ENCODE results near the gene BCL2. TPM values are rescaled to one million over a fixed set of nuclear protein-coding genes. Genes with fewer than 3 reads are reported as not detected.

The BCL2 gene
- polyA plus RNA-seq, 1 of the 3 experiments (the other 2 are of a cell fraction): 1.5 TPM

GRCh38 chr18:63113899-63114565 is 205.5 kb downstream of the BCL2 start:
- no peaks in the 10 kb centered on the region for H3K36me3 ChIP-seq (replicated peaks in 1 of 2; ENCODE audit: control insufficient read depth in 1 of 2, insufficient read depth in 2 of 2, low read length in 1 of 2)
- WGBS (ENCODE audit: low lambda C conversion rate): 70% methylated on average over 5 of the region's 5 CpGs
- H3K27ac ChIP-seq (ENCODE audit: low read depth in 2 of 2, low read length in 1 of 2): peak overlapping the region in 1 of 2 experiments; percentile 93; a peak in 1 of 4 replicates
- peaks cover 0 to 6% of the 10 kb centered on the region in 2 experiments; a peak in 3 of 4 replicates for H3K4me1 ChIP-seq (ENCODE audit: control insufficient read depth in 1 of 2, insufficient read depth in 2 of 2, low read depth in 1 of 2, low read length in 1 of 2)
- no peak overlapping the region for H3K4me2 ChIP-seq
- H4K20me1 ChIP-seq (ENCODE audit: insufficient read depth): no peaks in the 10 kb centered on the region
- ChIA-PET CTCF (interaction anchor here (2.1 kb wide), 1 partner anchor 209 kb away, joined by 6 read pairs; no protein-coding TSS in a partner anchor), POLR2A (no interaction called here)
- no peaks in the 10 kb centered on the region for H3K27me3 ChIP-seq (ENCODE audit: insufficient read depth)
- no peaks in the 10 kb centered on the region for H3K9me2 ChIP-seq
- no peak overlapping the region for H2AFZ ChIP-seq (ENCODE audit: low read depth)
- H3K4me3 ChIP-seq (ENCODE audit: low read depth in 2 of 2, low read length in 1 of 2): no peak overlapping the region
- no peaks in the 10 kb centered on the region for H3K79me2 ChIP-seq (ENCODE audit: insufficient read depth)
- no peak for DNase-seq
- H3F3A ChIP-seq (replicated peaks; ENCODE audit: insufficient read depth): no peaks in the 10 kb centered on the region
- TF ChIP-seq USF2 (IDR thresholded peaks at IDR 0.05; ENCODE audit: borderline replicate concordance, low read depth, low read length): no peak
- TF ChIP-seq REST (IDR thresholded peaks at IDR 0.05; ENCODE audit: low read depth, low read length): no peak
- TF ChIP-seq ZBTB33 (IDR thresholded peaks at IDR 0.05; ENCODE audit: borderline replicate concordance, low read depth): no peak
- no peak for TF ChIP-seq GABPA (IDR thresholded peaks at IDR 0.05; ENCODE audit: low read depth)
- TF ChIP-seq EZH2phosphoT487 (IDR thresholded peaks at IDR 0.05; ENCODE audit: borderline replicate concordance, low read depth): no peak
- no peak for TF ChIP-seq TCF12 (IDR thresholded peaks at IDR 0.05)
- no peak for TF ChIP-seq YY1 (IDR thresholded peaks at IDR 0.05; ENCODE audit: low read depth)
- TF ChIP-seq FOSL2 (IDR thresholded peaks at IDR 0.05; ENCODE audit: borderline replicate concordance, low read depth): no peak
- no peak for TF ChIP-seq NFIC (IDR thresholded peaks at IDR 0.05; ENCODE audit: borderline replicate concordance)
- TF ChIP-seq TEAD4 (IDR thresholded peaks at IDR 0.05; ENCODE audit: borderline replicate concordance, insufficient read depth): no peak
- TF ChIP-seq CHD2 (IDR thresholded peaks at IDR 0.05; ENCODE audit: low read length, partially characterized antibody): no peak
- no peak overlapping the region for H3K9ac ChIP-seq
- H3K9me3 ChIP-seq: no peaks in the 10 kb centered on the region

Measured in SK-N-SH (cell line).